ENCODE measurements around the gene LEMD2.

Gene LEMD2

GRCh38 chr6:33754222-33754621 lies 34.7 kb downstream of the LEMD2 start:
- FAIRE-seq: no peak

- FAIRE-seq: no peak
These were observed 36.3 kb downstream of the LEMD2 start for GRCh38 chr6:33752646-33753015.

DNA sequence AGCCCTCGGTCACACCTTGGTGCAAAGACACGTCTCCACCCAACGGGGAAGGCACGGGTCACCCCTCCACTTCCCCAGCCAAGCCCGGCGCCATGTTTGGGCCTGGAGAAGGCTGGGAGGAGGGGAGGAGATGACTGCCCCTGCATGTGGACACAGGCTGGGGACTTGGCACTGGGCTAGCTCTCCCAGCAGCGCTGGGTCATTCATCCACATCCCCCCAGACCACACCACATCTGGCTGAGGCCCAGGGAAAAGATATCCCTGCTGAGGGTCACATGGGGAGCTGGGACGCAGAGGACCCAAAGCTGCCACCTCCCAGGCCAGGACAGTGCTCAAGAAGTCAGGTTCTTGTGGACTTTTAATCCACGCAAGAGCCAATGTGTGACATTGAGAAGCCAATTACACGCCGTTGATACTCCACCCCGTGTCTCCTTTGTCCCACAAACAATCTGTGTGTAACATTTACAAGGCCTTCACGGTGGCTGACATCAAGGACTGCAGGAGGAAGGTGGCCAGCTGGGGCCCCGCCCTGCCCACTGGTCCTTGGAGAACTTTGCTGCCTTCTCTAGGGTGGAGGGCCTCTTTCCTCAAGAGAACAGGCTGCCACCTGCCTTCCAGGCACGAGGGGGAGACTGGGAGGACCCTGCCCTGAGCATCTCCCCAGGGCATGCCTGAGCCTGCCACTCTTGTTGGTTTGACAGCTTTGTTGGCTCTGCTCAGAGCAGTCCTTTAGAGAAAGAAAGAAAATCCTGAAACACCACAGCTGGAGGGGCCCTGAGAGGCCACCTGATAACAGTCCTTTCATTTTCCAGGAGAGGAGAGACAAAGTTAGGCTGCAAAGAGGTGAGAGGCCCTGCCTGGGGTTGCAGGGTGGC lies 36.9 kb downstream of the LEMD2 start:
- no peak for FAIRE-seq

DNA sequence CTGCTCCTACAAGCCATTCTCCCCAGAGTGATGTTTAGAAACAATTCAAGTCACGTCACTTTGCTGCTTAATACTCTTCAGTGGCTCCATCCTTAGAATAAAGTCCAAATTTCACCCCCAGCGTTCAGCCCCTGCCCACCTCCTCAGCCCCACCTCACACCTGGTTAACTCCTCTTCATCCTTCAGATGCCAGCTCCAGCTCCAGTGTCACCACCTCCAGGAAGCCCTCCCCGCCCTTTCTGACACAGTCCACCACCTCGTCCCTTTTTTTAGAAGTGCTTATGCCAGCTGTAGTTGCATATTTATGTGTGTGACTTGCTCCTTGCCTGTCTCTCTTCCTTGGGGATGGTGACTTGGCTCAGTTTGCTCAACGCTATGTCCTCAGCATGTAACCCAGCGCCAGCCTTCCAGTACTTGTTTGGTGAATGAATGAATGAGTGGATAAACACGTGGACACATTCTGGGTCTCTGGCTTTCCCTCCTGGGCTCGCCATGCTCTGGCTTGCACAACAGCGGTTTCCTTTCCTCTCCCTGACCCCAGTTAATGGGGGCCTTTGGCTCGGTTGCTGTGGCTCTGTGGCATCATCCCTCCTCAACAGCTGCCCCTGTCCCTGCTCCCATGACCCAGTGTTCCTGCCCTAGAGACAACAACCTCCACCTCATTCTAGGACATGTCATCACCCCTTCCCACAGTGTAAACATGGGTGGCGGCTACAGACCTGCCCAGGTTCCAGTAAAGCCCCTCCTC lies 38.5 kb downstream of the LEMD2 start:
- no peak for FAIRE-seq

DNA sequence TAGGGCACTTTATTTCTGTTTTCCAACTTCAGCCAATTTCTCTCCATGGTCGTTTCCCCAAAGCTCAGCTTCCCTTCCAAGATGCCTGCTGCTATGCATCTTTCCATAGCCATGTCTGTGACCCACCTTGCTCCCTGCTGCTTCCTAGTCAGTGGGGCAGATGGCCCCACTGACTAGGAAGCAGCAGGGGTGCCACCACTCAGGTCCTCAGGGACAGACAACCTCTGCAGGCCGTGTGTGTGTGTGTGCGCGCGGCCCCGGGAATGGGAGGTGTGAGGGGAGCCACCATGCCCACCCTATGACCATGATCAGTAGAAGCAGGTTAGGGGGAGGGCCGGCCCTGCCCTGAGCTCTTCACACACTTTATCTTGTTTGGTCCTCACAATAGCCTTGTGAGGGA lies 39.5 kb downstream of the LEMD2 start:
- no peak for FAIRE-seq

- FAIRE-seq: no peak
These were observed 40.1 kb downstream of the LEMD2 start for GRCh38 chr6:33748841-33749240.

DNA sequence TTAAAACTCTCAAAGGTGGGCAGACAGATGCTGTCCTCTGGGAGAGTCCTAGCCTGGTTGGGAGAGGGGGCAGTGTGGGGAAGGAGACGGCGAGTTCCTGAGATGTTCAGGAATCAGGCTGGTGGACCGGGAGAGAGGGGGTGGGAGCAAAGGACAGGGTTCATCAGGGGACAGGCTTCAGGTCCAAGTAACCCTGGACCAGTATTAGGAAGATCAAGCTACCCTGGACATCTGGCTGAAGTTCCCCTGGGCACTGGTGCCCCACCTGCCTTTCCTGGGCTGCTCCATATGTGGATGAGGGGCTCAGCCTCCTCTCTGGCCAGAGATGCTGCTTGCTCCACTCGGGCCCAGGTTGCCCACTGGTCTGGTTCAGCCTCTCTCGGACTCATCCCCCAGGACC lies 41.1 kb downstream of the LEMD2 start:
- no peak for FAIRE-seq

DNA sequence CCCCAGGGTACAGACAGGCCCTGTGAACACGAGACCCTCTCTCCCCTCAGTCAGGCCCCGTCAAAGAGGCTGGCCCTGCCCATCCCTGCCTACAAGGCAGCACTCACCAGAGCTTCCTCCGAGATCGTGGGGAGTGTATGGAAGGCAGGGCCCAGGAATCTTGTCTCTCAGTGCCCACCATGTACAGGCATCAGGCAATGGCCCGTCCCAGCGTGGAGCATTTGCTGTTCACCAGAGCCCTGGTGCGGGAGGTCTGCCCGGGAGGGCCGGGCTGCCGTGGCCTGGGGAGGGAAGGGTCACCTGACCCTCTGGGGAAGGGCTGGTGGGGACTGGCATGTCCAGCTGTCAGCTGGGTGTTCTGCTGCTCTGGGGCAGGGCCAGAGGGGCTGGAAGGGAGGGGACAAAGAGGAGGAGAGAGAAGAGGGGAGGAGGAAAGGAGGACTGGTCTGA lies 42.3 kb downstream of the LEMD2 start, which contains the start of gene IP6K3:
Gene IP6K3, minus strand, starts transcription at position 255 of the 450 bp plus-strand sequence. CDS start 11,429 bp downstream, outside the sequence.
- no peak for FAIRE-seq

DNA sequence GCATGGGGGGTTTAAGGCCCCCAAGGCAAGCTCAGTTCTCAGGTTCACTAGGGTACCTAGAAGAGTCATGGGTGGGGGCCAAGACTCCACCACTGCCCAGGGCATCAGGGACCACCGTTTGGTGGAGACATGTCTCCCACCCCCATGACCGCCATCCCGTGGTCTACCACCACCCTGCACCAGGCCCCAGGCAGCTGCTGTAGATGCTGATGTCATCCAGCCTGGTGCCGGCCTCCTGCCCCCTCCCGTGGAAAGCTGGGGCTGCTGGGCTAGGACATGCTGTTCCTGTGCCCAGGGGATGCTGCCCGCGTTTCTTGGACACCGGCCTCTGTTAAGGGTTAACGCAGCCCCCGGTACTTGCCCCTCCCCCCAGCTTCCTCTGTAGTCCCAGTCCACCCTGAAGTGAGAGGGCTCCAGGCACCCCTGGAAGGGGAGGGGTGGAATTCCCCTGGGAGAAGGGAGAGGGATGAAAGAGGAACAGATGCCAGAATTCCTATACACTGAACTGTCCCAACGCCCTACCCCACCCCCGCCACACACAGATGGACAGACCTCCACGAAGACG lies 42.8 kb downstream of the LEMD2 start:
- no peak for FAIRE-seq

DNA sequence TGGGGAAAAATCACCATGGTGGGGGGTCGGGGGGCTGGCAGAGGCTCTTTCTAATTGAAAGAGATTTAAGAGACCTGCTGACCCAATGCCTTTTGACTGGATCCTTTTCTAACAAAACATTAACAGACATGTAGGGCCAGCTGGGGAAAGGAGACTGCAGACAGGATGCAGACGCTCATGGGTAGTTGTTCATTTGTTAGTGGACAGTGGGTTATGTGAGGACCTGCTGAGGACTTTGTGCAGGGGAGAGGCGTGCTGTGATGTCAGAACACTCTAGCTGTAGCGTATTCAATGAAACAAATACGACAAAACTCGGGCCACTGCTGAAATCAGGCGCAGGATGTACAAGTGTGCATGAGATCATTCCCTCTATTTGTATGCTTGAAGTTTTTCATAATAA lies 43.4 kb downstream of the LEMD2 start:
- no peak for FAIRE-seq

DNA sequence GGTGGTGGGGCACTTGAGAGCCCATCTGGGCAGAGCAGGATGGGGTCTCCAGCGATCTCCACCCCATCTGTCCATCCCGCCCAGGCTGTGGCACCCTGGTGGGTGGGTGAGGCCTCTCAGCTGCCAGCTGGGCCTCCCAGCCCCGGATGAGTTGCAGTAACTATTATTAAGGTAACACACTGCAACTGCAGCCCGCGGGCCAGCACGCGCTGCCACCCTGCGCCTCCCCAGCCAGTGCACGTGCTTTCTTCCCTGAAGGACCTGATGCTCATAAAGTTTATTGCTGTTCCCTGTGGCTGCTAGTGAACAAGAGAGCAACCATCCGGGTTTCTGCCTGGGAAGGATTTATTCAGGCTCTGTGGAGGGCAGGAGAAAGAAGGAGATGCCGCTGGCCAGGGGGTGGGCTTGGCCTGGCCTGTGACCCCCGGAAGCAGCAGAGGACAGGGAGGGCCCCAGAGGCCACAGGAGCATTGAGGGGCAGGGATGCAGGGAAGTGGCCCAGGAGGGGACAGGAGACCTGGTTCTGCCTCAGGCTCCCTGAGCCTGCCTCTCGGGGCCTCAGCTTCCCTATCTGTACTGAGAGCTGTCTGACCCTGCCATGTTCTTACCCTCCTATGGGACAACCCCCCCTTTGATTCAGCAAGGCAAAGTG lies 43.9 kb downstream of the LEMD2 start:
- no peak for FAIRE-seq

GRCh38 chr6:33744001-33744848 lies 44.7 kb downstream of the LEMD2 start:
- FAIRE-seq: no peak

DNA sequence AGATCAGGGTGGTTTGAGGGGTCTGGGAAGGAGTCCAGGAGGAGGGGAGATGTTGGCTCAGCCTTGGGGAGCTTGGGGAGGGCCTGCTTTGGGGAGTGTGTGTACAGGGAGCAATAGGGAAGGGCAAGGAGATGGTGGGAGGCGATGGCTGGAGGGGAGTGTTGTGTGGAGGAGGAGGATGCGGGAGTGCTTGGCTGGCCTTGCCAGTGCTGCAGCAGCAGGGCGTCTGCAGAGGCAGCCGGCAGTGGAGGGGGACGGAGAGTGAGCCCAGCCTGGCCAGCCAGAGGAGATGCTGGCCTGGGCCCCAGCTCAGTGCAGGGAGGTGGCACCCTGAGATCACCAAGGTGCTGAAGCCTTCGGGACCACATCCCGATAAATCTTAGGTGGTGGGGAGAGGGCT lies 46.1 kb downstream of the LEMD2 start:
- FAIRE-seq: no peak

DNA sequence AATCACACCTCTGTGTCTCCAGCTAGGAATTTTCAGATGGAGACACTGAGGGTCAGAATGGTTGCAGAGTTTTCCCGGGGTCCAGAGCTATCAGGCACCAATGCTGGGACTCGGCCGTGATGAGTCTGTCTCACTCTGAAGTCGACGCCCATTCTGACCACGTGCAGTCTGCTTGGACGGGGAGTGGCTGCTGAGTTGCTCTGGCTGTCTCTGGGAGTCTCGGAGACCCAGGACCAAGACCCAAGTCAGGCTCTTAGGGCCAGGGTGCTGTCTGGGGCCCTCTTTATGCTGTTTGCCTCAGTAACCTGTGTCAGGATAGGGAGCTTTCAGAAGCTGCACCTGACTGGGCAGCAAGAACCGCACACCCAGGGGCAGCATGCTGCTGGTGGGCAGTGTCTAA lies 46.8 kb downstream of the LEMD2 start:
- no peak for FAIRE-seq

DNA sequence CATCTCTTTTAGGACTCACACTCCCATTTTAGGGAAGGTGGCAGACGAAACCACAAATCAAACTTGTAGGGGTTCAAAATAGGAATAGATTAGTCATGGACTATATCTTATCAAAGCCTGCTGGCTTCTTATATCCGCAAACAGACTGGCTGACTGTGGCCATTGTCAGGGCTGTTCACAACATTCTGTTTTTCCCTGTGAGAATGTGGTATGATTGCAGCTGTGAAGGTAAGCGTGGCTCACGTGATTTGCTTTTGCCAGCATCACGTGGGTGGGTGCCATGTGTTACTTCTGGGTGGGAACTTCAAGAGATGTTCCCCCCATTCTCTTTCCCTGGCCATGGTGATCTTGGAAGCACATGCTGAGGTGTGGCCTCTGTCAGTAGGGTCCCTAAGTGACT lies 48.1 kb downstream of the LEMD2 start:
- FAIRE-seq: no peak

- no peak for FAIRE-seq
These were observed 48.7 kb downstream of the LEMD2 start for GRCh38 chr6:33740204-33740608.

- FAIRE-seq: no peak
These were observed 49.4 kb downstream of the LEMD2 start for GRCh38 chr6:33739571-33739970.

GRCh38 chr6:33738879-33739278 lies 50.1 kb downstream of the LEMD2 start:
- FAIRE-seq: no peak

DNA sequence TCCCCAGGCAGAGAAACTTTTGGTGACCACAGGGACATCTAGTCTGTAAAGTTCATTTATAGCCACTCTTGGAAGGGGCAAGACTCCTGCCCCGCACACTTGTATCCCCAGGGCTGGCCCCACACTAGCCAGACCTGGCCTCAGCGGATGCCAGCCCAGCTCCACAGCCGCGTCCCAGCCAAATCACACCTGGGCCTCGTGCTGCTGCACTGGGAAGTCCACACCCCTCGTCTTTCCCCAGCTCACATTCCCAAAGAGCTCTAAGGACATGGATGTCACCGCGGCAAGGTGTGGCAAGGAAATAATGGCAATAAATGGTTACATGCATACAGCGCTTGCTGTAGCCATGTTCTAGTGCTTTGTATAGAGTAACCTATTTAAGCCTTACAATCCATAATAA lies 50.8 kb downstream of the LEMD2 start:
- FAIRE-seq: no peak

- no peak for FAIRE-seq
These were observed 51.5 kb downstream of the LEMD2 start for GRCh38 chr6:33737267-33738026.

- no peak for FAIRE-seq
These were observed 53.7 kb downstream of the LEMD2 start for GRCh38 chr6:33735216-33735615.

DNA sequence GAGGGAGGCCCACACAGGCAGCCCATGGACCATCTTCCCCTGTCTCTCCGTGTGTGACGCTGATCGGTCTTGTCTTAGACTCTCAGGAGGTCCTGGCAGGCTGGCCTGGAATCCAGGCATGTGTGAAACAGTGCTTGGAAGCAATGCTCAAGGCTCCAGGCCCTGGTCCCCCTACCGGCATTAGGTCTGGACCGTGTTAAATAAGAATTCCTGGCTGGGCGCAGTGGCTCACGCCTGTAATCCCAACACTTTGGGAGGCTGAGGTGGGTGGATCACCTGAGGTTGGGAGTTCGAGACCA lies 55.3 kb downstream of the LEMD2 start:
- FAIRE-seq: no peak

All from A204.1 (cell line).